ENCODE results near the gene TMEM106B.

TMEM106B gene

DNA sequence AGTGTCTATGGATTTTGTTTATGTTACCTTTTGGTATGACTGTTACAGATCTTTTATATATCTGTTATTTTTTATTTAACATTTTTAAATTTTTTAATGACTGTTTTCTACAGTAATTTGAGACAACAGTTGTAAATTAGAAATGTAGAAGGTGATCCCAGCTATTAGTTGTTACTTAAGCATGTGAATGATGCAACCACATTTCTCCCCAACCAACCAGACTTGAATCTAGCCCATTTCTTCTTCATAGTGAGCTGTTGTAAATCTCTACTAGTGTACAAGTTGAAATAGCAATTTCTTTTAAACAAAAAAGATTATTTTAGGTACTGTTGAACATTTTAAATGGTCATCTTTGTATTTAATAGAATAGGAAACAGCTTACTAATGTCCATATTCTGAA is 18.0 kb downstream of the TMEM106B start:
- DNase-seq, result no peak

DNA sequence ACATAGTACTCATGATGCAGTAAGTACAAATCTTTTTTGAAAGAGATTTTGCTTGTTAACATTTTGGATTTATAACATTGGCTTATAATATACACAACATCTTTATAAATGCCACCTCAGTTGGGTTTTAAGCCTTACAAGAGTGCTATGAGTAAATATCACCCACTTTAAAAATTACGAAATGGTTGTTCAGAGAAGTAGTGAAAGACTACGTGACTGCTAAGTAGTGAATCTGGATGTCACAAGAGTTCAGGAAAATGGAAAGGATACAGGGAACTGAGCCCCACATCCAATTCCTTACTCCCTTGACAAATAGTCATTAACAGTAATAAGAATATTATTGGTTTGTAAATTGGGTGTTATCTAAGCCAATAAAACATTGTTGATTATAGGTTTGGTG is 20.0 kb downstream of the TMEM106B start:
- no peak for DNase-seq

- no peak for DNase-seq
Observed at GRCh38 chr7:12233175-12233574, 22.1 kb downstream of the TMEM106B start.

DNA sequence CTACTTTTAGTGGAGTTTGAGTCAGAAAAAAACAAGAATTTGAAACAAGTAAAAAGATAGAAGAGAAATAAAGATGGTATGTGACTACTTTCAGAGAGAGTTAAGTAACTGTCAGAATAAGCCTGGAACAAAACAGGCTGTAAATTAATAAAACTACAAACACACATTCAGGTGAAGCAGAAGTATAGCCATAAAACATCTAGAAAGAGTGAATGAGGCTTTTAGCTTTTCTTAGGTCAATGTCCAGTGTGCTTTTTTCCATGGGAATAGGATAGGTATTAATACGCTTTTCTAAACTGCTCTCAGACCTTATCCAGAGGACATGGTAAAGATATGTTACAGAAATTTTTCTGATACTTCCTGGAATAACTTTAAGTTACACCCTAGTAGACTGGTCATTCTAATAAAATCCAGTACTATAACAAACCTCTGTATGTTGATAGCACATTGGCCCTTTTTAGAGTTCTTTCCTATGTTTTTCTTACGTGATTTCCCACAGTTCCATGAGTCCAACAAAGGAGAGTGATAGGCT is 23.3 kb downstream of the TMEM106B start:
- no peak for DNase-seq

GRCh38 chr7:12235970-12236369 is 24.9 kb downstream of the TMEM106B start:
- no peak for DNase-seq

DNA sequence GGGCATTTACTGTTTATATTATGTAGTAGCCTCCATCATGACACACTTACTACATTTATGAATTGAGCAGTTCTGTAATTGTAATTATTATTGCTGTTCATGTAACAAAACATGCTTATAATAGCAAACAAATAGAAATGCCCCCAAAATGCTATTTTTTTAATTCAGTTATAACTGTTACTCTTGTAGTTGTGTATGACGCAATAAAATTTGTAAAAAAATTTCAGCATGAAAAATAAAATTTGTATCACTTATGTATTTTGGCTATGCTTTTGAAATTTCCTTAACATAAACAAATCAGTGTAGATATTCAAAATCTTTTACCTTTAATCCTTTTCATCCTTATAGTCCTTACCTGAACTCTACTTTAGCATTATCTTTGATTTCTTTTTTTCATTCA is 25.9 kb downstream of the TMEM106B start:
- no peak for DNase-seq

DNA sequence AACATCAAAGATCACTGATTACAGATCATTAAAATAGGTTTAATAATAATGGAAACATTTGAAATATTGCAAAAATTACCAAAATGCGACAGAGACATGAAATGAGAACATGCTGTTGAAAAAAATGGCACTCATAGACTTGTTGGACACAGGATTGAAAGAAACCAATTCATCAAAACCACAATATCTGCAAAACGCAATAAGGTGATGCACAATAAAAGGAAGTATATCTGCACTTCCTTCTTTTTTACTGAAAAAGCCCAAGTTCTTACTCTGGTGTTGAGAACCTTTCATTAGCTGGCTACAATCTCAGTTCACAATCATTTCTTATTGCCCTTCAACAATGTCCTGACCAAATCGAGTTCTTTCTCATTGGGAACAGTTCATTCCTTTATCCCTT is 28.7 kb downstream of the TMEM106B start:
- no peak for DNase-seq

GRCh38 chr7:12244129-12244528 is 33.0 kb downstream of the TMEM106B start:
- DNase-seq, result no peak

GRCh38 chr7:12244694-12245093 is 33.6 kb downstream of the TMEM106B start:
- DNase-seq, result no peak

DNA sequence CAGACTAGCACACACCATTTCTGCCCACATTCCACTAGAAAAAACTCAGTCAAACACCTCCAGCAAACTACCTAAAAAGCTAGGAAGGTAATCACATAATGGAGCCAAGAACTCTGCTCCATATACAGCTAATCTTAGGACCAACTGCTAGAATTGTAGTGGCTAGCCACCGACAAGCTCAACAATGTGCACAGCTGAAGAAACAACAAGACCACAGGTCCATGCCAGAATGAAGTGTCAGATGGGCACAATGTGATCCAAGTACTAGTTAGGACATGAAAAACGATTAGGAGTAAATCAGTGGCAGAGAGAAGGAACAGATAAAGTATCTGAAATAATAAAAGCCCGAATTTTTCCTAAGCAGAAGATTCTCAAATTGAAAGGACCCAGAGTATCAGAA is 38.6 kb downstream of the TMEM106B start:
- DNase-seq, result no peak

GRCh38 chr7:12250232-12250631 is 39.1 kb downstream of the TMEM106B start:
- DNase-seq, result no peak

DNA sequence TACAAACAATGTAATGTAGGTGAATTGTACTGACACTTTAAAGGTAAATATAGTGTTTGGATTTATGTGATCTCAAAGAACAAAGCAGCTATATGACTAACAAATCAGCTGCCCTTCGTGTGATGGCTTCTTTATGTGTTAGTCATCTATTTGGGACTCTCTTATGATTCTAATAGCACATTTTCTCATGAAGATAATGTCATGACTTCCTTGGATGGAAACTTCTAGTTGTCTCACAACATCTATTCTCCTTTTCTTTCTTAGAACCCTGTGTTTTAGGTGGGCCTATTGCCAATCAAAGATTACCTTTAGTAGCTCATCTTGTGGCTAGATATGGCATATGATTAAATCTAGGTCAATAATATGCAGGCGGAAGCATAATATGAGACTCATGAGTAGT is 45.0 kb downstream of the TMEM106B start:
- DNase-seq, result no peak

- DNase-seq, result no peak
Observed at GRCh38 chr7:12257582-12257981, 46.5 kb downstream of the TMEM106B start.

DNA sequence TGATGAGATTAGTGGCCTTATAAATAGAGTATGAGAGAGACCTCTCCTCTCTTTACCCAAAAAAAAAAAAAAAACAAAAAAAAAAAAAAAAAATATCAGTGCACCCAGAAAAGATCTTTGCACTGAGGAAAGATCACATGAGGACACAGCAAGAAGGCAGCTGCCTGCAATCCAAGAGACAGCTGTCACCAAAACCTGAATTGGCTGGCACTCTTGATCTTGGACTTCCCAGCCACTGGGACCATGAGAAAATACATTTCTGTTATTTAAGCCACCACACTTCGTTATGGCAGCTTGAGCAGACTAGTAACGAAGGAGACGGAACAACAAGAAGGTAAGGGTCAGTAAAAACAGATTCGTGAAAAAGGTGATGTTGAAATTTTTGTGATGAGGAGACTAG is 47.0 kb downstream of the TMEM106B start:
- no peak for DNase-seq

GRCh38 chr7:12267542-12267941 is 56.4 kb downstream of the TMEM106B start:
- no peak for DNase-seq

GRCh38 chr7:12269100-12269895 is 58.2 kb downstream of the TMEM106B start:
- no peak for DNase-seq

DNA sequence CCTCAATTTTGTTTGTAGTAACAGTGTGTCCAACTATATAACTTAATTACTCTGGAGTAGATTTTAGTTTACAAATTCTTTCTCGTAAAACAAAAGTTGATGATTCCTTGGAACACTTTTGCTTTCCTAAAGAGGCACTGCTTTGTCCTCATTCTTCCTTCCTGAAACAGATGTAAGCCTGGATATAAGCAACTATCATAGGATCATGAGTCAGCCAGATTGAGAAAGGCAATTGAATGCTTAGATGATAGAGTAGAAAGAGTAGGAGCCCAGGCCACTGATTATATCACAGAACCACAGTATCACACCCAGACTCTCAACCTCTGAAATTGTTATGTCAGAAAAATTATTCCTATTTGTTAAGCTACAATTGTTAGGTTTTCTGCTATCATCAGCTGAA is 69.9 kb downstream of the TMEM106B start:
- no peak for DNase-seq

GRCh38 chr7:12287901-12288300 is 76.8 kb downstream of the TMEM106B start:
- no peak for DNase-seq

DNA sequence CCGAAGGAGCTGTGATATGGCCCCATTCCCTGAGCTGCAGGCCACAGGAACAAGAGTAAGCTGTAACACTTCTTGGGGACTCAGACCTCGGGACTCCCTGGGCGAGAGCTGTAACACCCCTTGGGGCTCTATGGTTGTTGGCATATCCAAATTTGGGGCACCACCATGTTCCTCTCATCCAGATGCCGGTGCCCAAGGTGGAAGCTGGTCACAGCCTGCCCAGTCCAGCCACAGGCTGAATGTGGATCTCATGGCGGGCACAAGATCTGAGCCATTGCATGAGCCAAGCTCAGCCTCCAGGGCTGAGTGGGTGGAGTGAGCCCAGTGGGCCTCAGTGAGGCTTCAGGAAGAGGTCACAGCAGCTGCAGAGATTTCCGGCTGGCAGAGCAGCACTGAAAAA is 78.9 kb downstream of the TMEM106B start:
- no peak for DNase-seq

DNA sequence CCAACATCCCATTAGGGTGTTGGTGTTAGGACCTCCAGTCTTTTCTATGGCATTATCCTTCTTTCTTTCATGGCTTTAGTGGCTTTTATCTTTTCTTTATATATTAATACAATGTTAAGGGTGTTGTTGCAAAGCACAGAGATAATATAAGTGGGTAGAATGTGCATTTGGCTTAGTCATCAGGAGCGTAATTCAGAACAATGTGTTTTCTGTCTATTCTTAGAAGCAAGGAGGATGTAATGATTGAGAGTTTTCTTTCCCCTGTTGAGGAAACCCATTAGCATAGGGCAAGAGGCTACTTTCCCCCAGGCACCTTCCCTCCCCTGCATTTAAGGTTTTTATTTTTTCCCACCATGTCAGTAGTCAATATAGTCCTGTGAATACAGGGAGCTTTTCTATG is 79.7 kb downstream of the TMEM106B start:
- DNase-seq, result no peak

- DNase-seq, result no peak
Observed at GRCh38 chr7:12291870-12292269, 80.8 kb downstream of the TMEM106B start.
